NK-92 treated with Interleukin-12 subunit alpha and Interleukin-12 subunit beta, amount 100 ng/mL, for 24 hours (cell line): ENCODE results near the gene SLCO4C1.
"Not testable (repeated sequence)": the region's sequence is repeated elsewhere in the genome, so short reads cannot be mapped to it uniquely, and the experiment has no call there.

Experiments
- DNase-seq: peaks from one replicate; lab custom pipeline; 2025; lab: John Stamatoyannopoulos, UW

Gene SLCO4C1, protein sequence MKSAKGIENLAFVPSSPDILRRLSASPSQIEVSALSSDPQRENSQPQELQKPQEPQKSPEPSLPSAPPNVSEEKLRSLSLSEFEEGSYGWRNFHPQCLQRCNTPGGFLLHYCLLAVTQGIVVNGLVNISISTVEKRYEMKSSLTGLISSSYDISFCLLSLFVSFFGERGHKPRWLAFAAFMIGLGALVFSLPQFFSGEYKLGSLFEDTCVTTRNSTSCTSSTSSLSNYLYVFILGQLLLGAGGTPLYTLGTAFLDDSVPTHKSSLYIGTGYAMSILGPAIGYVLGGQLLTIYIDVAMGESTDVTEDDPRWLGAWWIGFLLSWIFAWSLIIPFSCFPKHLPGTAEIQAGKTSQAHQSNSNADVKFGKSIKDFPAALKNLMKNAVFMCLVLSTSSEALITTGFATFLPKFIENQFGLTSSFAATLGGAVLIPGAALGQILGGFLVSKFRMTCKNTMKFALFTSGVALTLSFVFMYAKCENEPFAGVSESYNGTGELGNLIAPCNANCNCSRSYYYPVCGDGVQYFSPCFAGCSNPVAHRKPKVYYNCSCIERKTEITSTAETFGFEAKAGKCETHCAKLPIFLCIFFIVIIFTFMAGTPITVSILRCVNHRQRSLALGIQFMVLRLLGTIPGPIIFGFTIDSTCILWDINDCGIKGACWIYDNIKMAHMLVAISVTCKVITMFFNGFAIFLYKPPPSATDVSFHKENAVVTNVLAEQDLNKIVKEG

DNA sequence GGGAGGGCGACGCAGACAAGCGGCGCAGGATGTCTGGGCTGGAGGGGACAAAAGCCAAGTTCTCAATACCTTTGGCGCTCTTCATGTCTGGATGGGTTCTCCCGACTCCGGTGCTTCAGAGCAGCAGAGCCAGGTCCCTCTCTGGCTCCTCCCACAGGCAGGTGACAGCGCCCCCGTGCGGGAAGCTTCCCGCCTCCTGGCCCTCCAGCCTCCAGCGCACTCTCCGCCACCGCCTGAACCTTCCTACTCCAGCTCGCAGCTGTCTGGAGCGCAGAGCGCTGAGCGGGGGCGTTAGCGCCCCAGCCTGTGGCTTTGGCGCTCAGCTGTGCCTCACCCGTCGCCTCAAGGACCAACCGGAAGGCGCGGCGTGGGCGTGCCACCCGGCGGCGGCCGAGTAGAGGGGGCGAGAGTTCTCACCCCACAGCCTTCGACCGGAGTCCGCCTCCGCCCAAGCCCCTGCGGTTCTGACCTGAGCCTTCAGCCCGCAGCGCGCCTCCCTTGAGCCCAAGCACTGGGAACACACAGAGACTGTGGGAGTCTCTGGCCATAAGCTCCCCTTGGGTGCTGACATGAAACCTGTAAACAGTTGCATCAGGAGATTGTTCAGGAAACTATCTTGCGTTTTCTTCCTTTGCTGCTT lies at the start of gene SLCO4C1:
Gene SLCO4C1, minus strand, starts transcription at position 107 of the 640 bp plus-strand sequence. Its CDS starts 22 bp downstream, at position 85.
- DNase-seq = peak; percentile 72

DNA sequence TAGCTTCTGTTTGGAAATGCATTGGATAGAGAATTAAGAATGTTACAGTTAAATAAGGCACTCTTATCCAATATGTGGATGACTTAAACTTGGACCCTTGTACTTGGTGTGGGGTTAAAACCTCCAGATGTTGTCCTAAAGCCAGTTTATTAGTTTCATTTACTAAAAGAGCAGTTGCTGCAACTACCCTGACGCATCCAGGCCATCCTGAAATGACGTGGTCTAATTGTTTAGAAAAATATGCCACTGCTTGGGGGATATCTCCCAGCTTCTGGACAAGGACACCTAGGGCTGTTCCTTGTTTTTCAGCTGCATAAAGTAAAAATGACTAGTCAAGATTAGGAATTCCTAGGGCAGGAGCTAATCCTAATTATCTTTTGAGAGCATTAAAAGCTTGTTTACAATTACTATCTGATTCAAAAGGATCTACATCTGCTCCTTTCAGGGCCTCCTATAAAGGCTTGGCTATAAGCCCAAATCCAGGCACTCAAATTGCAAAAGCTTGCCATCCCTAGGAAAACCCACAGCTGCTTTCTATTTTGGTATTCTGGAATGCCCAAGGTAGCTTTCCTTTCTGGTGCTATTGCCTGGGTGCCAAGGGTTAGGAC lies 45.7 kb upstream of the SLCO4C1 start:
- no peak for DNase-seq

DNA sequence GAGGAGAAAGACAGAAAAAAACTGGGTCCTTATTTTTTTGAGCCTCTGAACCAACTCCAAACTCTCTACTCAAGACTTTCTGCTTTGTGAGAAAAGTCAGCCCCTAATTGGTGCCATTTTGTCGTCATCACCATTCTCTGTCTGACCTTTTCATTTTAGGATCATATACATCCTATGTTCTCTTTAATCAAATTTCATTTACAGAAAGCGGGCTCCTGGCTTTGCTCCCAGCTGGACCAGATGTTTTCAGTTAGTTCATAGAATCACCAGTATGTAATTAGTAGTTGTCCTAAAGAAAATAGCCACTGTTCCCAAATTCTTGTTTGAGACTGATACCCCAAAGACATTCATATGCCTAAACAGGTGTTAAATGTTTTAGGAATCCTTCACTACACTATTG lies 28.6 kb upstream of the SLCO4C1 start:
- DNase-seq = no peak

DNA sequence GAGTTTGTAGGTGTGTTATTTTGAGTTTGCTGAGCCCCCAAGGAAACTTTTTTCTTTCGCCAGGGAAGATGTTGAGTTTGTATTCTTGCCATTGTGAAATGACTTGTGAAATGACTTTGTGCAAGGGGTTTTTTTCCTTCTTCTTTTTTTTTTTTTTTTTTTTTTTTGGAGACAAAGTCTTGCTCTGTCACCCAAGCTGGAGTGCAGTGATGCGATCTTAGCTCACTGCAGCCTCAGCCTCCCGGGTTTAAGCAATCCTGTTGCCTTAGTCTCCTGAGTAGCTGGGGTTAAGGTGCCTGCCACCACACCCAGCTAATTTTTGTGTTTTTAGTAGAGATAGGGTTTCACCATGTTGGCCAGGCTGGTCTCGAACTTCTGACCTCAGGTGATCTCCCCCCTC lies 22.7 kb upstream of the SLCO4C1 start:
- DNase-seq = not testable (repeated sequence)

DNA sequence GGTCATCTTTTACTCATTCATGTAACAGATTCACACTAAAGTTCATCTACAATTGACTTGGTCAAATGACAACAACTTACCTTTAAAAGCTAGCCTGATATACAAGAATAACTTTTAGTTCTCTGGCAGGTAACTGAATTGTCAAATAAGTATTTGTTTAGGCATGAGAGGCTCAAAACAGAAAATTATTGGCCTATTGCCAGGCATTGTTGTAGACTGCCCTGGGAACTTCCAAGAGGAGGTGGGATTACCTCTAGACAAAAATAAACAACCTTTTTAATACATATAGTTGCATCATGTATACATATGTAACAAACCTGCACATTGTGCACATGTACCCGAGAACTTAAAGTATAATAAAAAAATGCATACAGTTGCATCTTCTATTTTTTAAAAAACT lies 18.2 kb upstream of the SLCO4C1 start:
- no peak for DNase-seq

DNA sequence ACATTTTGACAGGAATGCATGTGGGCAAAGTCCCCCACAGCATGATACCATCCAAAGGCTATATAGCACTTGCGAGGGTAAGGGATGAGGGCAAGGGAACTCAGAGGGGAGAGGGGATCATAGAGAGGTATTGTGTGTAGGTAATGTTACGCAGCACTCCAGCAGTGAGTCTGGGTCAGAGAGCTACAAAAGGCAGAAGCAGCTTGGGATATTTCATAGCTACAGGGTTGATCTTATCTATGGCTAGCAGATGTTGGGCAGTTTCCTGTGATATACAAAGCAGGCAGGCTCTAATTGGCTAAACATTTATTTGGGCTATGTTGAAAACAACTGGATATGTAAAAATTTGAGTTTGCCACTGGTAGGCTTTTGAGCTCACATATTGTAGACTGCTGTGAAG lies 17.8 kb upstream of the SLCO4C1 start:
- DNase-seq = no peak

DNA sequence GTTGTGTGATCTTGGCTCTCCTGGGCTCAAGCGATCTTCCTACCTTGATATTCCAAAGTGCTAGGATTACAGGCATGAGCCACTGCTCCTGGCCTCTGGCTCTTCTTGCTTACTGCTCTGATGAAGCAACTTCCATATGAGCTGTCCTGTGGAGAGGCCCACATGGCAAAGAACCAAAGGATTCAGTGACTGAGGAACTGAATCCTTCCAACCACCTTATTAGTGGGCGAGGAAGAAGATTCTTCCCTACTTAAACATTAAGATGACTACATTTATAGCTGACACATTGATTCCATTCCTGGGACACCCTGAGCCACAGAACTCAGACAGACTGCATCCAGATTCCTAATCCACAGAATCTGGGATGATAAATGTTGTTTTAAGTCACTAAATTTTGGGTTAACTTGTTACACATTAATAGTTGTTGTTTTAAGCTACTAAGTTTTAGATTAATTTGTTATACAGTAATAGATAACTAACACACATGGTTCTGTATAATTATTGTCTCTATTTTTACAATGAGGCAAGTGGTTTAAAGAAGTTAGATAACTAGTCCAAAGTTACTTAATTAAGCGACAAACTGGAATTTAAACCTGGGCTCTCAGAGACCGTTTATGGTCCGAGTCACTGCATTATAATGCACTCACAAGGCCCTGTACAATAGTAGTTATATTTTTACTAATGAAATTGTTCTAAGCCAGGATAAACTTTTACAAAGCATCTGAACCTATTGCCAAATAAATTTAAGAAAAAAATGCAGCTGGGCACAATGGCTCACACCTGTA lies 16.7 kb upstream of the SLCO4C1 start:
- no peak for DNase-seq

DNA sequence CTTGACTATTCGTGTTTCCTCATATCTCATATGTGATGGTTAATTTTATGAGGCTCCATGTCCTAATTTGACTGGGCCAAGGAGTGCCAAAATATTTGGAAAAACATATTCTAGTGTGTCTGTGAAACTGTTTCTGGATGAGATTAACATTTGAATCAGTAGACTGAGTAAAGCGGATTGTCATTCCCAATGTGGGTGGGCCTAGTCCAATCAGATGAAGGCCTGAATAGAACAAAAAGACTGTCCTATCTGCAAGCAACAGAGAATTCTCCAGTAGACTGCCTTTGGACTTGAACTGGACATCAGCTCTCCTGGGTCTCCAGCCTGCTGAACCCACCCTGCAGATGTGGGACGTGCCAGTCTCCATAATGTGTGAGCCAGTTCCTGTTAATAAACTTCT lies 13.5 kb upstream of the SLCO4C1 start:
- no peak for DNase-seq

DNA sequence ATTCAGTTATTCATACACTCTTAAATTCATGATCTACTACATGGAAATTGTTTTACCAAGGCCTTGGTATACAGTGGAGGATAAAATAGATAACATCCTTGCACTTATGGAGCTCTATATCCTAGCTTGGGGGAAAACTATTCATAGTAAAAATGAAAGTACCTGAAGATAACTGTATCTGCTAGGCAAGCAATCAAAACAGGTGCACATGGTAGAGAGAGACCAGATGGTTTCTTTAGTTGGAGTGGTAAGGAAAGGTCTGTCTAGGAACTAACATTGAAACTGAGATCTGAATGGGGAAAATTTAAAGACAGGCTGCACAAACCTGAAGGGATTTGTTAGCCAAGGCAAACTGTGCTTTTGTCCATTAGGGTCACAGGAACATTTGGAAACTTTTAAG lies 11.1 kb upstream of the SLCO4C1 start:
- DNase-seq = no peak

DNA sequence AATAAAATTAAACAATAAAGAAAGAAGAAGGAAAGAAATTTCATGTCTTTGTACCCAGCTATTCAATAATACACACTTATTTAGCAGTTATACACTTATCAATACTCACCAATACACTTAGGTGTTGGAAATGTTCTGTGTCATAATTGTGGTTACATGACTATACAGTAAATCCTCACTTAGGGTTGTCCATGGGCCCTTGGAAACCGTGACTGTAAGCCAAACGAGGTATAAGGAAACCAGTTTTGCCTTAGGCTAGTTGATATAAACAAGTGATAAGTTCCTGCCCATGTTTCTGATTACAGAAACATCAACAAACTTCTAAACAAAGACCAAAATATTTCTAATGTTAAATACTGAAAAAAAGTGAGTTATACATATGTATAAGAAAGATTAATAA lies 10.0 kb upstream of the SLCO4C1 start:
- DNase-seq = no peak

DNA sequence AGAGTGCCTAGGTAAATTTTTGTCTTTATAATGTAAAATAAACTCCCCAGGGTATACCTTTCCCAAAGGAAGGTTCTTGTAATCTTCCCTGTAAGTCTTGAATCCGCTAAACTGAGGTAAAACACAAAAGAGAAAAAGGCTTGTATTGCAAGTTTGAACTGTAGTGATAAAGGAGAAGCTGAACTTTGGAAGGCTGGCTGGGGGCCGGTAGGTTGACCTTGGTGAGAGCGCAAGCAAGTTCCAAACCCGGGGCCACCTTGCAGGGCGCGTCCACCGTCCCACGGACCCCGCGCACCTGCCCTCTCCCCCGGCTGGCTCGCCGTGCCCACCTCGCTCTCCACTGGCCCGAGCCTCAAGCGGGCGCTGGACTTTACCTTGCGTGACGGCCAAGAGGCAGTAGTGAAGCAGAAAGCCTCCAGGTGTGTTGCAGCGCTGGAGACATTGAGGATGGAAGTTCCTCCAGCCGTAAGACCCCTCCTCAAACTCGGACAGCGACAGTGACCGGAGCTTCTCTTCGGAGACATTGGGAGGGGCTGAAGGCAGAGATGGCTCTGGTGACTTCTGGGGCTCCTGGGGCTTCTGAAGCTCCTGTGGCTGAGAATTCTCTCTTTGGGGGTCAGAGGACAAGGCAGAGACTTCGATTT lies 428 bp downstream of the SLCO4C1 start:
- no peak for DNase-seq

DNA sequence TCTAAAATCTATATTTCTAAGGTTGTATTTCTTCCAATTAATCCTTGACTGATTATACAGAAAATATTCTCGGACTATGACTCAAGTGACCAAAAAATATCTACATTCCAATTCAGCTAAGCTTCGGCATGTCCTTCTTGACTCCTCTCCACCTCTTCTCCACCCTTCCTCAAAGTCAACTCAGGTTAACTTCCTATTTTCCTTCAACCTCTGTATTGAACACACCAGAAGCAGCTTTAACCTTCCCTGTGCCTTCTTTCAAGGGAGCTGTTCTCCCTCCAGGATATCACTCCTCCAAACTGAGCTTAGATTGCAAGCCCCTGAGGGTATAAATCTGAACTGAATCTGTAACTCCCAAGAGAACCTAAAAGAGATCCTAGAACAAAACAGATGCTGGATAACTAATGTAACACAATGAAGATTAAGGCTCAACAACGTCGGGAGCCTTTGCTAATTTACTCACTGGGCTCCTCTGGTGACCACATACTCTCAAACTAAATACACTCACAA lies 1.1 kb downstream of the SLCO4C1 start:
- no peak for DNase-seq

DNA sequence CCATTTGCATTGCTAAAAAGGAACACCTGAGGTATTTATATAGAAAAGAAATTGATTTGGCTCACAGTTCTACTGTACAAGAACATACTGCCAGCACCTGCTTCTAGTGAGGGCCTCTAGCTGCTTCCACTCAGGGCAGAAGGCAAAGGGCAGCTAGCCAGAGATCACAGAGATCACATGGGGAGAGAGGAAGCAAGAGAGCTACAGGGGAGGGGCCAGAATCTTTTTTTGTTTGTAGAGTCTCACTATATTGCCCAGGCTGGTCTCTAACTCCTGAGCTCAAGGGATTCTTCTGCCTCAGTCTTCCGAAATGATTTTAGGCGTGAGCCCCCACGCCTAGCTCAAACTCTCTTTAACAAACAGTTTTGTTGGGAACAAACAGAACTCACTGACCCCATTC lies 6.1 kb downstream of the SLCO4C1 start:
- no peak for DNase-seq

DNA sequence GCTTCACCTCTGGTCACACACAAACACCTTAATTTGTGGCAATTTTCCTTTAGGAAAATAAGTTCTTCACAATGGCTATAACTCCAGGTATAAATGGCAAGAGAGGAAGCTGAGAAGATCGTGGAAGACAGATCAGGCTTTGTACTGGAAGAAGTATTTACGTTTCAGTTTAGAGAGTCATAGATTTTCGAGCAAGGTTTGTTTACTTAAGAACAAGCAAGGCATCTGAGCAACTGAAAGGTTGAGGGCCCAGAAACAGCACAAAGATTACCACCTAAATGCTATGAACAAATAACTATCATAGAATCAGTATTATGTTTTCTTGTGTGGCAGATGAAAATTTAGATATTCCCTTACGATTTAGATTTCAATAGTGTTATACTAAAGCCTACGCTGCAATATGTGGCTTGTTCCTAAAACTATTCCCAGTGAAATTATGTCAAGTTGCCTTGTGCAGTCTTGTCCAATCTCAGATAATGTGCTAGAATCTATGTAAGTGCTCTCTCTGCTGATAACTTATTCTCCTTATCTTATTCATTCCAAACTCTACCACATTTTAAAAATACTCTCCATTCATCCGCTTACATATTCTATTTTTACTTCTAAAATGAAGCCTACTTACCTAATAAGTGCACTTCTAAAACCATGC lies 6.7 kb downstream of the SLCO4C1 start:
- no peak for DNase-seq

DNA sequence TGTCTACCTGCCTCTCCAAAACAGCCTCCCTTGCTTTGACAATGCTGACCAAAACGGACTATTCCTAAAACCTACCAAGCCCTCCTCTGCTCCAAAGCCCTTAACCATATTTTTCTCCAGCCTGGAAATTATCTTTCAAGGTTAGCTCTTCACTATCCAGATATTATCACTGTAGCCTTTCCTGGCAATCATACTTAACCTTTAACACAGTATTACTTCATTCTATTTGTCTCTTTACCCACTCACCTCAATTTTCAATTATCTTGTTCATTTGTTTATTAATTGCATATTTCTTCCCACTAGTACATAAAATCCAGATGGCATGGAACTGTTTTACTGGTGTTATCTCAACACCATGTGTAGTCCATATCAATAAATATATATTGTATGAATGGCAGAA lies 7.5 kb downstream of the SLCO4C1 start:
- no peak for DNase-seq

DNA sequence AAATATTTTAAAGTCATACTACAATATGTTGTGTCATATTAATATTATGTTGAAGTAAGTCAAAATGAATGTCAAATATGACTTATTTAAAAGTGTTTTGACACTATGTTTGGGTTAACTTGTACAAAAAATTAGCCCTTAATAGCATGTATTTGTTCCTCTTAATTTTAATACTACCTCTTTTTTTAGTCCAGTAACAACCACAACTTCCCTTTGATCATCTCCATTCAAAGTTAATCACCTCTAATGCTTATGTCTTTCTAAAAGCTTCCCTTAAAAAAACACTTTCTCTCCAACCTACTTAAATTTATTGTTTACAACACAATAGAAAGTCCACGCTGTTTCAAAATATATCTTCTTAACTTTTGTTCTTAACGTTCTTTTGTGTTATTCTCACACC lies 9.6 kb downstream of the SLCO4C1 start:
- no peak for DNase-seq

DNA sequence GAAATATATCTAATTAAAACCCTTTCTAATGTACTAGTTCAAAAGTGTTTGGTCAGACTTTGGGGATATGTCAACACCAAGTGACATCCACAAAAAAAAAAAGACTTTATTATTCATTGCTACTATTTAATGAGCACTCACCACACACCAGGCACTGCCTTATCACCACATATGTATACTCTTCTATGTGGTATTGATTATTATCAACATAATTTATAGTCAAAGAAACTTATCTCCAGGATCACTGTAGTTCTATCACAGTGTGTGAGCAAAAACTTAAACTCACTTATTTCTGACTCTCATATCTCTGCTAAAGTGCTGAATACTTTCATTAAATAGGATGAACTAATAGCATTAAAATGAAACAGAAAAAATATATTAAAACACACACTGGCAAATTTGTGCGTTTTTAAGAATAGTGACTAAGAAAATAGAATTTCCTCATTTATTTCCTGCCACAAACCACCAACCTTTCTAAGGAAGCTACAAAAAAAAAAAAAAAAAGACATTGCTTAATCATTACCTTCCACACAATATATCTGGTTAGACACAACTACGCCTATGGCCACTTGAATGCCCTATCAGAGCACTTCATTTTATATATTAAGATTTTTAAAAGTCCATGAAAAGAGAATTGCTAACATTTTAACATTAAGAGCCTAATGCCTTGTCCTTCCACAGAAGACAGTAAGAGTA lies 12.8 kb downstream of the SLCO4C1 start:
- DNase-seq = no peak

DNA sequence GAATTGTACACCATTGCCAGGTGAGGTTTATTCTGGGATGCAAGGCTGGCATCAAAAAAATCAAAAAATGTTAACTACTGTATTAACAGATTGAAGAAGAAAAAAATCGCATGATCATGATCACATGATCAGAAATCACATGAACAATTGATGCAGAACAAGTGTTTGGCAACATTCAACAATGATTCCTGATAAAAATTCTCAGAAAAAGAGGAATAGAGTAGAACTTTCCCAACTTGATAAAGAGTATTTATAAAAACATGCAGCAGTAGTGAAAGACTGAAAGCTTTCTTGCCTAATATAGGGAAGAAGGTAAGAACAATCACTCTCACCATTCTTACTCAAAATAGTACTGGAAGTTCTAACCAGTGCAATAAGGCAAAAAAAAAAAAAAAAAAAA lies 16.4 kb downstream of the SLCO4C1 start:
- no peak for DNase-seq

DNA sequence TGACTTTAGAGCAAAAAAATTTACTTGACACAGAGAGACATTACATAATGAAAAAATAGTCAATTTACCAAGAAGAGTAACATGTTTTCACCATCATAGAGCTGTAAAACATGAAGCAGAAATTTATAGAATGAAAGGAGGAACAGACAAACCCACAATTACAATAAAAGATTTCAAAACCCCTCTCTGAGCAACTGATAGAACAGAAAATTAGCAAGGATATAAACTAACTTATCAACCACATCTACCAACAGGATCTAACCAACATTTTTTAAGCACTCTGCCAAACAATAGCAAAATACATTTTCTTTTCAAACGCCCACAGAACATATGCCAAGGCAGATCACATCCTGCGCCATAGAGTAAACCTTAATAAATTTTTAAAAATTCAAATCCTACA lies 17.9 kb downstream of the SLCO4C1 start:
- no peak for DNase-seq

DNA sequence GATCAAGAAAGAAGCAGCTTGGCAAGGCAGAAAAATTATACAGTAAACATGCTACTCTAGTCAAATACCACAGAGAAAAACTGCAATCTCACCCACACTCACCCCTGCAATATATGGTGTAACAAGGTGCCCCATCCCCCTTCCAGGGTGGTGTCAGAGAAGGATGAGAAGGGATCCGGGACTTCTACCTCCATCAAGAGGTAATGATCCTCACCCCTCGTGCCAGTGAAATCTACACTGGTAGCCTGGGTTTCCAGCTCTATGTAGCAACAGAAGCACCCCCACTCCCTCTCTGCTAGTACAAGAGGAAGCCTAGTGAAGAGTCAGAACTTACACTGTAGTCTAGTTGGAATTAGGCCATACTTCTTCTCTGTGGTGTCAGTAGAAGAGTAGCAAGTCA lies 18.9 kb downstream of the SLCO4C1 start:
- no peak for DNase-seq
